Mesenchymal stem cell (in vitro differentiated cells and primary cell): Measurements from ENCODE around the gene DOCK10.

Experiments
- DNase-seq: peaks from one replicate; pipeline ENCODE4 v3.0.0-alpha.2; 2013
- H2AFZ ChIP-seq: one replicate; pipeline ENCODE4 v1.6.1; 2013; ENCODE audit warnings: low read depth, mild to moderate bottlenecking, control low read depth, inconsistent platforms, low read length, moderate library complexity
- H2AK5ac ChIP-seq: 2 replicates; pipeline ENCODE4 v1.6.1; 2013; ENCODE audit warnings: low read length, moderate library complexity, mild to moderate bottlenecking, inconsistent platforms; ENCODE audit not compliant: severe bottlenecking
- H2BK120ac ChIP-seq: one replicate; pipeline ENCODE4 v1.6.1; 2013; ENCODE audit warnings: low read depth, mild to moderate bottlenecking, inconsistent platforms, low read length, moderate library complexity
- H2BK12ac ChIP-seq, 2 experiments: one replicate each; pipeline ENCODE4 v1.6.1; 2013; ENCODE audit warnings: inconsistent platforms in 2 of 2, low read length in 2 of 2, mild to moderate bottlenecking in 2 of 2, moderate library complexity in 2 of 2, control low read depth in 1 of 2
- H2BK15ac ChIP-seq: one replicate; pipeline ENCODE4 v1.6.1; 2013; ENCODE audit warnings: mild to moderate bottlenecking, low read depth, inconsistent platforms; ENCODE audit not compliant: poor library complexity, severe bottlenecking
- H2BK5ac ChIP-seq: 2 replicates; pipeline ENCODE4 v1.6.1; 2013; ENCODE audit warnings: low read depth, mild to moderate bottlenecking, low read length, control low read depth, inconsistent platforms; ENCODE audit not compliant: poor library complexity, severe bottlenecking
- H3K14ac ChIP-seq, 2 experiments: one replicate each; pipeline ENCODE4 v1.6.1; 2013; ENCODE audit warnings: inconsistent platforms in 2 of 2, low read length in 2 of 2, control low read depth in 1 of 2, mild to moderate bottlenecking in 1 of 2, moderate library complexity in 1 of 2
- H3K18ac ChIP-seq, 2 experiments: one replicate each; pipeline ENCODE4 v1.6.1; 2013; ENCODE audit warnings: inconsistent platforms in 2 of 2, low read length in 2 of 2, control low read depth in 1 of 2, low read depth in 1 of 2, mild to moderate bottlenecking in 1 of 2
- H3K23ac ChIP-seq, 2 experiments: one replicate each; pipeline ENCODE4 v1.6.1; 2013; ENCODE audit warnings: inconsistent platforms in 2 of 2, low read length in 2 of 2, mild to moderate bottlenecking in 2 of 2, moderate library complexity in 2 of 2, control low read depth in 1 of 2
- H3K27ac ChIP-seq: 2 replicates; pipeline ENCODE4 v1.5.1; 2013; ENCODE audit warnings: mild to moderate bottlenecking, moderate library complexity, low read length, control low read depth, inconsistent platforms; ENCODE audit not compliant: poor library complexity, severe bottlenecking
- H3K27me3 ChIP-seq, 2 experiments: 2 replicates each; pipeline versions ENCODE4 v1.6.1 to v1.7.0; 2013; ENCODE audit warnings: low read length in 2 of 2, mild to moderate bottlenecking in 2 of 2, moderate library complexity in 2 of 2, control low read depth in 1 of 2, inconsistent platforms in 1 of 2; ENCODE audit not compliant: control insufficient read depth in 1 of 2, insufficient read depth in 1 of 2
- H3K36me3 ChIP-seq, 2 experiments: 2 replicates each; pipeline versions ENCODE4 v1.6.1 to v1.7.0; 2013; ENCODE audit warnings: low read length in 2 of 2, control low read depth in 1 of 2, inconsistent platforms in 1 of 2, low read depth in 1 of 2, mild to moderate bottlenecking in 1 of 2; ENCODE audit not compliant: insufficient read depth in 2 of 2, control insufficient read depth in 1 of 2
- H3K4ac ChIP-seq, 2 experiments: one replicate each; pipeline ENCODE4 v1.6.1; 2013; ENCODE audit warnings: inconsistent platforms in 2 of 2, low read length in 2 of 2, mild to moderate bottlenecking in 2 of 2, moderate library complexity in 2 of 2, control low read depth in 1 of 2, low read depth in 1 of 2
- H3K4me1 ChIP-seq: 2 replicates; pipeline ENCODE4 v1.6.1; 2013; ENCODE audit warnings: low read depth, low read length, control low read depth; ENCODE audit not compliant: control insufficient read depth, insufficient read depth
- H3K4me2 ChIP-seq: 2 replicates; pipeline ENCODE4 v1.6.1; 2013; ENCODE audit warnings: low read length, mild to moderate bottlenecking, inconsistent platforms; ENCODE audit not compliant: poor library complexity, severe bottlenecking
- H3K4me3 ChIP-seq, 2 experiments: 2 replicates each; pipeline versions ENCODE4 v1.5.1 to v1.7.0; 2013; ENCODE audit warnings: low read length in 2 of 2, mild to moderate bottlenecking in 2 of 2, control low read depth in 1 of 2, low read depth in 1 of 2; ENCODE audit not compliant: insufficient read depth in 1 of 2
- H3K79me1 ChIP-seq: replicated peaks from 2 replicates; pipeline ENCODE4 v1.6.1; 2013; ENCODE audit warnings: mild to moderate bottlenecking, control low read depth, low read length, inconsistent platforms; ENCODE audit not compliant: poor library complexity, severe bottlenecking
- H3K9ac ChIP-seq: 2 replicates; pipeline ENCODE4 v1.7.0; 2013; ENCODE audit warnings: mild to moderate bottlenecking, low read length, moderate library complexity
- H3K9me3 ChIP-seq: 2 replicates; pipeline ENCODE4 v1.7.0; 2013; ENCODE audit warnings: mild to moderate bottlenecking, low read length; ENCODE audit not compliant: control insufficient read depth
- H4K8ac ChIP-seq: one replicate; pipeline ENCODE4 v1.6.1; 2013; ENCODE audit warnings: inconsistent platforms, mild to moderate bottlenecking, low read length, moderate library complexity
- H4K91ac ChIP-seq: one replicate; pipeline ENCODE4 v1.6.1; 2013; ENCODE audit warnings: mild to moderate bottlenecking, low read length, inconsistent platforms
- WGBS: methylation state at CpG from one replicate; pipeline ENCODE4 v1.1.7; 2013; ENCODE audit warnings: mixed read lengths; 5-methylcytosine and 5-hydroxymethylcytosine counted together

The DOCK10 gene

GRCh38 chr2:224983712-224984554 lies 58.3 kb downstream of the DOCK10 start:
- peak overlapping the region in 1 of 2 experiments; percentile 77 for H3K18ac ChIP-seq
- H2AFZ ChIP-seq, result no peak overlapping the region
- no peak overlapping the region for H3K4ac ChIP-seq
- no peak overlapping the region for H3K27ac ChIP-seq
- no peak overlapping the region for H3K23ac ChIP-seq
- H2BK15ac ChIP-seq, result peak overlapping the region; percentile 82
- no peak overlapping the region for H4K8ac ChIP-seq
- H3K4me1 ChIP-seq, result peaks cover 2% of the 10 kb centered on the region
- H2BK5ac ChIP-seq, result no peak overlapping the region
- peak overlapping the region in 1 of 2 experiments; percentile 82 for H3K4me3 ChIP-seq
- no peak overlapping the region for H2BK12ac ChIP-seq
- H3K14ac ChIP-seq, result no peak overlapping the region
- no peaks in the 10 kb centered on the region for H3K9me3 ChIP-seq
- H3K9ac ChIP-seq, result peak overlapping the region; percentile 88
- H3K27me3 ChIP-seq, result no peaks in the 10 kb centered on the region
- DNase-seq, result no peak
- H3K4me2 ChIP-seq, result no peak overlapping the region
- WGBS, result 81% methylated on average over 7 of the region's 11 CpGs
- peak overlapping the region; percentile 64 for H2BK120ac ChIP-seq
- no peak overlapping the region for H4K91ac ChIP-seq
- H2AK5ac ChIP-seq, result no peak overlapping the region
- peaks cover 3 to 9% of the 10 kb centered on the region in 2 experiments for H3K36me3 ChIP-seq
- peaks cover 18% of the 10 kb centered on the region for H3K79me1 ChIP-seq

- Histone ChIP-seq H2AK5ac (no peak overlapping the region), H3K9me3 (no peaks in the 10 kb centered on the region), H2BK120ac (no peak overlapping the region), H3K14ac (no peak overlapping the region), H4K8ac (no peak overlapping the region), H3K4ac (no peak overlapping the region), H3K4me2 (no peak overlapping the region), H3K36me3 (peaks cover 3 to 15% of the 10 kb centered on the region in 2 experiments), H2AFZ (no peak overlapping the region), H3K23ac (no peak overlapping the region), H2BK15ac (no peak overlapping the region), H3K4me3 (peak overlapping the region in 1 of 2 experiments; percentile 82), H3K27ac (no peak overlapping the region), H2BK12ac (no peak overlapping the region), H3K4me1 (peaks cover 2% of the 10 kb centered on the region), H4K91ac (peak overlapping the region; percentile 58), H3K9ac (peak overlapping the region; percentile 88), H3K18ac (peak overlapping the region in 1 of 2 experiments; percentile 77), H3K27me3 (no peaks in the 10 kb centered on the region), H2BK5ac (no peak overlapping the region), H3K79me1 (peaks cover 20% of the 10 kb centered on the region)
- DNase-seq, result peak; percentile 59
- 68% methylated on average over 14 of the region's 14 CpGs for WGBS
Observed at GRCh38 chr2:224982910-224983711, 59.2 kb downstream of the DOCK10 start.

GRCh38 chr2:224982226-224982625 lies 60.0 kb downstream of the DOCK10 start:
- no peak overlapping the region for H2BK15ac ChIP-seq
- no peak overlapping the region for H2BK120ac ChIP-seq
- H3K79me1 ChIP-seq, result peaks cover 18% of the 10 kb centered on the region
- no peak overlapping the region for H3K4me2 ChIP-seq
- H3K36me3 ChIP-seq, result peaks cover 3 to 12% of the 10 kb centered on the region in 2 experiments
- H3K27me3 ChIP-seq, result no peaks in the 10 kb centered on the region
- H3K27ac ChIP-seq, result no peak overlapping the region
- H3K9ac ChIP-seq, result peak overlapping the region; percentile 88
- no peak overlapping the region for H3K18ac ChIP-seq
- peaks cover 2% of the 10 kb centered on the region for H3K4me1 ChIP-seq
- H3K14ac ChIP-seq, result no peak overlapping the region
- H3K4ac ChIP-seq, result no peak overlapping the region
- H2BK5ac ChIP-seq, result no peak overlapping the region
- WGBS, result 91% methylated on average over 10 of the region's 10 CpGs
- H3K9me3 ChIP-seq, result no peaks in the 10 kb centered on the region
- H4K8ac ChIP-seq, result no peak overlapping the region
- no peak overlapping the region for H3K23ac ChIP-seq
- H3K4me3 ChIP-seq, result peak overlapping the region in 1 of 2 experiments; percentile 82
- H2AFZ ChIP-seq, result no peak overlapping the region
- H2AK5ac ChIP-seq, result no peak overlapping the region
- no peak overlapping the region for H4K91ac ChIP-seq
- DNase-seq, result no peak
- no peak overlapping the region for H2BK12ac ChIP-seq
